ENCODE results near the gene NBL1.
A peak's percentile ranks its signal among the peaks of the same experiment; 100 is the strongest.

Gene NBL1

DNA sequence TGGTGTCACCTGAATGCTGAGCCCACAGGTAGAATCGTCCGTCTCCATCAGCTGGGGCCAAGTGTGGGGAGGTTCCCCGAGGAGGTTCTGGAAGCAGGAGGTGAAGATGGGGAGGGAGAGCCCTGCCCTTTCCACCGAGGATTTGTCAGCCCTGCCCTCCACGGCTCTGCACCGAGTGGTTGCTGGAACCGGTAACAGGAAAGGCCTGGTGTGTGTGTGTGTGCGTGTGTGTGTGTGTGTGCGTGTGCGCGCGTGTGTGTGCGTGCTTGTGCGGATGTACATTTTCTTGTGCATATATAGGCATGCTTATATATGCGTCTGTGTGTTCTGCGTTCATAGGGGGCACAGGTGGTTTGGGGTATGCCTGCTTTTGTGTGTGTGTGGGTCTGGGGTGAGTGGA lies 3.5 kb downstream of the NBL1 start:
- DNase-seq: no peak

DNA sequence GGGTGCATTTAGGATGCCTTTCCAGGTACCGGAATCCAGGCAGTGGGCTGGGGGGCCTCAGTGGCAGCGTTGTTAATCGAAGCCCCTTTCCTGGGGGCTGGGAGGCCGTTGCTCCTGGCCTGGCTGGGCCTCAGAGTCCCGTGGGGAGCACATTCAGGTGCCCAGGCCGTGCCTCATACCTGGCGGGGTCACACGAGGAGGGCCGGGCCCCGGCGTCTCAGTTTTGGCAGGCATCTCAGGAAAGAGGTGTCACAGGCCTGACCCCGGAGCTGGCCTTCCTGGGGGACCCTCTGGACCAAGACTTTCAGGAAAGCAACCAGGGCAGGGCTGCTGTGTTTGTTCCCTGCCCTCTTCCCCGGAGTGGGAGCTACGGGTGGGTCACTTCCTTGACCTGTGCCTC lies 4.1 kb downstream of the NBL1 start:
- DNase-seq: no peak

- no peak for DNase-seq
These were observed 4.6 kb downstream of the NBL1 start for GRCh38 chr1:19648689-19649088.

DNA sequence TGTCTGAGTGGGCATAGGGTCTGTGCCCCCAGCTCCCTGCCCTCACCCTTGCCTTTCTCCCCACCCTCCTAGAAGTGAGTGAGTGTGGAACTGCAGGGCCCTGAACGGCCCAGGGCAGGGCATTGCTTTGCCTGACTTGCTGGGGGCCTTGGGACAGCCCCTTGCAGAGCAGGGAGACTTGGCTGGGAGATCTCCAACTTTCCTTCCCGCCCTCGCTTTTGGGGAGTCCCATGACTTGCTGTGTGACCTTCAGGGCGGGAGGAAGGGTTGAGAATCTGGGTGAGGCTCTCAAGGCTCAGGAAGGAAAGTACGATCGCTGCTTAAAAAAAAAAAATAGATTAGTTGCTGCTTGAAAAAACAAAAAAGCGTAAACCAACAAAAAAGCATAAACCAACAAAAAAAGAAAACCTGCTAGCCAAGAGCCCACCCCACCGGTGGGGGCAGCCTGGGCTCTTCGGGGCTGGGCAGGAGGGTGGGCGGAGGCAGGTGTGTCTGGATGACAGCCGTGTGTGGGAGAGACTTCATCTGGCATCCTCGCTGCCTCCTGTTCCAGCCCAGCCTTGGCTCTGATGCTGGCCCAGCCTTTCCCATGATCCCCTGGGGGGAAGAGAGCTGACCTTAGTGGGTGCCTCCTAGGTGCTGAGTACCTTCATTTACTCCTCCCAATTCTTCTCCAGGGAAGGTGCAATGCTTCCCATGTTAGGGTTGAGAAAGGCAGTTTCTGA lies 6.5 kb downstream of the NBL1 start:
- no peak for DNase-seq

- peak; percentile 33 for DNase-seq
These were observed 7.1 kb downstream of the NBL1 start for GRCh38 chr1:19651141-19651737.

GRCh38 chr1:19654386-19654785 lies 10.3 kb downstream of the NBL1 start:
- no peak for DNase-seq

DNA sequence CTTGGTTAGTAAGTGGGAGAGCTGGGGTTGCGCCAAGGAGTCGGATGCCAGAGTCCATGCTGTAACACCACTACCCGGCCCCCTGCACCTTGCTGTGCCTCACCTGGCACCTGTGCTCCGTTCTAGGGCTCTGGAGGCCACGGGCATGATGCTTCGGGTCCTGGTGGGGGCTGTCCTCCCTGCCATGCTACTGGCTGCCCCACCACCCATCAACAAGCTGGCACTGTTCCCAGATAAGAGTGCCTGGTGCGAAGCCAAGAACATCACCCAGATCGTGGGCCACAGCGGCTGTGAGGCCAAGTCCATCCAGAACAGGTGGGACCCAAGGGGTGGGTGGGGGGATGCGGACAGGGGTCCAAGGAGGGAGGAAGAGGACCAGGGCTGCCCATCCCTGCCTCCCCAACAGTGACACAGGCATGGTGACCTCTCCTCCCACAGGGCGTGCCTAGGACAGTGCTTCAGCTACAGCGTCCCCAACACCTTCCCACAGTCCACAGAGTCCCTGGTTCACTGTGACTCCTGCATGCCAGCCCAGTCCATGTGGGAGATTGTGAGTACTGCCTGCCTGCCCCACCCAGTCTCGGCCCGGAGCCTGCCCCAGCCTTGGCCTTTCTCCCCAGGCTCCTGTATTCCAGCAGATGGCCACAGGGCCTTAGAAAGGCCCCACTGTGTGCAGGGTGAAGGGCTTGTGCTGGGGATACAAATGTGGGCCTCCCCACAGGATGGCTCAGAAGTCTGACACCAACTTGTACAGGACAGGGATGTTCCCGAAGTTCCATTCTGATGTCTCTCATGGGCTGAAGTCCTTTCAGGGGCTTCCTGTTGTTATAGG lies 11.0 kb downstream of the NBL1 start:
- no peak for DNase-seq

GRCh38 chr1:19655718-19656080 lies 11.6 kb downstream of the NBL1 start:
- no peak for DNase-seq

- DNase-seq: no peak
These were observed 12.1 kb downstream of the NBL1 start for GRCh38 chr1:19656134-19656779.

- DNase-seq: no peak
These were observed 12.8 kb downstream of the NBL1 start for GRCh38 chr1:19656780-19657466.

DNA sequence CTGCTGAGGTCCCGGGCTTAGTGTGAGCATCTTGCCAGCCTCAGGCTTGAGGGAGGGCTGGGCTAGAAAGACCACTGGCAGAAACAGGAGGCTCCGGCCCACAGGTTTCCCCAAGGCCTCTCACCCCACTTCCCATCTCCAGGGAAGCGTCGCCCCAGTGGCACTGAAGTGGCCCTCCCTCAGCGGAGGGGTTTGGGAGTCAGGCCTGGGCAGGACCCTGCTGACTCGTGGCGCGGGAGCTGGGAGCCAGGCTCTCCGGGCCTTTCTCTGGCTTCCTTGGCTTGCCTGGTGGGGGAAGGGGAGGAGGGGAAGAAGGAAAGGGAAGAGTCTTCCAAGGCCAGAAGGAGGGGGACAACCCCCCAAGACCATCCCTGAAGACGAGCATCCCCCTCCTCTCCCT lies 13.4 kb downstream of the NBL1 start:
- DNase-seq: no peak

DNA sequence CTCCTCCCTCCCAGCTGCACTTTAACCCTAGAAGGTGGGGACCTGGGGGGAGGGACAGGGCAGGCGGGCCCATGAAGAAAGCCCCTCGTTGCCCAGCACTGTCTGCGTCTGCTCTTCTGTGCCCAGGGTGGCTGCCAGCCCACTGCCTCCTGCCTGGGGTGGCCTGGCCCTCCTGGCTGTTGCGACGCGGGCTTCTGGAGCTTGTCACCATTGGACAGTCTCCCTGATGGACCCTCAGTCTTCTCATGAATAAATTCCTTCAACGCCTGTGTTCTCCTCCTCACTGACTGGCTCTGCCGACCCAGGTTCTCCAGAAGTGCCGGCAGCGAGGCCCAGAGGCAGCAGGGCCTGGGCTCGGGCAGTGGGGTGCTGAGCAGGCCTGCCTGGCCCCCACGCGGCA lies 14.1 kb downstream of the NBL1 start:
- no peak for DNase-seq

- DNase-seq: no peak
These were observed 17.7 kb downstream of the NBL1 start for GRCh38 chr1:19661721-19662228.

DNA sequence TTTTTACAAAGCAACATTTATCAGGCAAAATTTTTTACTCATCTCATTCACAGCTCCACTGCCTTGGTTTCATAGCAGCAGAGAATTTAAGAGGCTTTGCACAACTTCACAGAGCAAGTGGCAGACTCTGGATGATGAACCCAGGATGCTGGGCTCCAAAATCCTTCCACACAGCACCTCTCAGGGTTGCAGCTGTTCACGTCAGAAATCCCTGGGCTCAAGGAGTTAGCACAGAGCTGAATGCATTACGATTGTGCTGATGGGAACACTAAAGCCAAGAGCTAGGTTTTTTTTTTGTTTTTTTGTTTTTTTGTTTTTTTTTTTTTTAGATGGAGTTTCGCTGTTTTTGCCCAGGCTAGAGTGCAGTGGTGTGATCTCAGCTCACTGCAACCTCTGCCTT lies 18.2 kb downstream of the NBL1 start:
- DNase-seq: no peak

DNA sequence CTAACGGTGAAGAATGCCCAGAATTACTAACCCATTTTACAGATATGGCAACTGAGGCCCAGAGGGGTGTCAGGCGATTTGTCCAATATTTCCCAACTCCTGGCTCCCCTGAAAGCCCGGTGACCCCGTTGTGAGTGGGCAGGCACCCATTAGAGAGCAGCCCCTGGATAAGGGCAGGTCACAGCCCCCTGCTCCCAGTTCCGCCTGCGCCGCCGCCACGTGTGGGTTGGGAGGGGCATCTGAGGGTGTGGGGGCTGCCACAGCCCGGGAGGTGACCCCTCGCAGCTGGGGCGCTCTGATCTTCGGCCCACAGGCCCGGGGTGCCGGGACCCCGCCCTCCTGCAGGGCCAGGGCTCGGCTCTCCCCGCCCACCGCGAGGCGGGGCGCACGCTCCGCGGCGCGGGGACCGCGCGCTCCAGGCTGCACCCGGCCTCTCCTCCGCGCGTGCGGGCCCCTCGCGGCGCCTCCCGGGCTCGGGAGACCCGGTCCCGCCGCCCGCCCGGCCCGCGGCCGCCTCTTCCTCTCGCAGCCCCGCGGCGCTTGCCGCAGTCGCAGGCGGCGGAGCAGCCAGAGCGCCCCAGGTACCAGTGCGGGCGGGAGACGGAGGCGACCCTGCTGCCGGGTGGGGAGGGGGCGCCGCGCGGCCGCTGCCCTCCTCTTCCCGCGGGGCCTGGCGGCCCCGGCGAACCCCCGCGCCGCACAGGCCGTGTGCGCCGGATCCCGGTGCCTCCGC lies 20.5 kb downstream of the NBL1 start, which contains the start of gene HTR6:
Gene HTR6, plus strand, starts transcription at position 423 of the 733 bp plus-strand sequence. CDS start 879 bp downstream, outside the sequence.
- DNase-seq: peak; percentile 19

DNA sequence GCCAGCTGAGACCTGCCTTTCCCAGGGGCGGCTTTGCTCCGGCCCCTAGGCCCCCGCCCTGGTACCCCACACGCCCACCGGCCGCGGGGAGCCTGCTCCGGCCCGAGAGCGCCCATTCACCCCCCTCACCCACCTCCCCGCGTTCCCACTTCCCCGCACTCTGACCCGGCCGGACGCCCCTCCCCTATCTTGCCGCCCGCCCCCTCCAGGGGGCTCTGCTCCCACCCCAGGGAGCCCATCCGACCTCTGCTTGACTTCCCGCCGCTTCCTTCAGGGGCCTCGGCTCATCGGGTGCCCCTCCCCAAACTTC lies 21.0 kb downstream of the NBL1 start:
- DNase-seq: no peak

DNA sequence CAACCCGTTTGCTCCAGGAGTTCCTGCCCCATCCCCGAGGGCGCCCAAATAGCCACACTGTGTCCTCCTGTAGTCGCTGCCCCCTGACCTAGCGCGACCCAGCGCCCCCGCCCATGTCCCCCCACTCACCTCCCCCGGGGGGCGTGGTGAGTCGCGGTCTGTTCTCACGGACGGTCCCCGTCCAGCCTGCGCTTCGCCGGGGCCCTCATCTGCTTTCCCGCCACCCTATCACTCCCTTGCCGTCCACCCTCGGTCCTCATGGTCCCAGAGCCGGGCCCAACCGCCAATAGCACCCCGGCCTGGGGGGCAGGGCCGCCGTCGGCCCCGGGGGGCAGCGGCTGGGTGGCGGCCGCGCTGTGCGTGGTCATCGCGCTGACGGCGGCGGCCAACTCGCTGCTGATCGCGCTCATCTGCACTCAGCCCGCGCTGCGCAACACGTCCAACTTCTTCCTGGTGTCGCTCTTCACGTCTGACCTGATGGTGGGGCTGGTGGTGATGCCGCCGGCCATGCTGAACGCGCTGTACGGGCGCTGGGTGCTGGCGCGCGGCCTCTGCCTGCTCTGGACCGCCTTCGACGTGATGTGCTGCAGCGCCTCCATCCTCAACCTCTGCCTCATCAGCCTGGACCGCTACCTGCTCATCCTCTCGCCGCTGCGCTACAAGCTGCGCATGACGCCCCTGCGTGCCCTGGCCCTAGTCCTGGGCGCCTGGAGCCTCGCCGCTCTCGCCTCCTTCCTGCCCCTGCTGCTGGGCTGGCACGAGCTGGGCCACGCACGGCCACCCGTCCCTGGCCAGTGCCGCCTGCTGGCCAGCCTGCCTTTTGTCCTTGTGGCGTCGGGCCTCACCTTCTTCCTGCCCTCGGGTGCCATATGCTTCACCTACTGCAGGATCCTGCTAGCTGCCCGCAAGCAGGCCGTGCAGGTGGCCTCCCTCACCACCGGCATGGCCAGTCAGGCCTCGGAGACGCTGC lies 21.7 kb downstream of the NBL1 start:
- no peak for DNase-seq

DNA sequence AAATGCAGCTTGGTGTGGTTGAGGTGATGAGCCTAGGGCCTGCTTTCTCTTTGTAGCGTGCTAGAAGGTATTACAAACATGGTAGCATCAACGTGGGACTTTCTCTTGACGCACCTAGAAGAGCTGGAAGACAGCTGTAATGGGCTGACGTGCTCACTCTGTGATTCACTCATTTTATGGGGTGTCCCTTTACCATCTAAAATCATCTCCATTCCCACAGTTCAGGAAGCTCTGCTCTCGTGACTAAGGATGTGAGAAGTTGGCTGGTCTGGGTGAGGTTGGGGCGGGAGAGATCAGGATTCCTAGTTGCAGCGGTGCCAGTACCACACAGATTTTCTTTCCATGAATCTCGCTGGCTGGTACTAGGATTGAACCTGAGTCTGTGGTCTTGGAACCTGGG lies 24.8 kb downstream of the NBL1 start:
- DNase-seq: no peak

DNA sequence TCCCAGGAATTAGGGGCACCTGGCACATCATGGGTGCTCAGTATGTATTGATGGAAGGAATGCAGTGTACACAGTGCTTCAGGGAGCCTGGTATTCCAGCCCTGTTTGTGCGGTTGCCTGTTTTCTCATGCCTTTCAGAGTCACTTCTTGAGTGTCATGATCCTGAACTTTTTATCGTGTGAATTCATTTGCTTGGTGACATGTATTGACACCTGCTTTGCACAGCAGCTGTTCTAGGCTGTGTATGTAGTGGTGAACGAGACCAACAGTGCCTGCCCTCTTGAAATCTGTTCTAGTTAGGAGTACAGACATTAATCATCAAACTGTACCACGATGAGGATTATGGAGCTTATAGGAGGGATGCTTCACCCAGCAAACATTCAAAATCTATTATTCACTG lies 26.7 kb downstream of the NBL1 start:
- no peak for DNase-seq

GRCh38 chr1:19672237-19672636 lies 28.1 kb downstream of the NBL1 start:
- no peak for DNase-seq

DNA sequence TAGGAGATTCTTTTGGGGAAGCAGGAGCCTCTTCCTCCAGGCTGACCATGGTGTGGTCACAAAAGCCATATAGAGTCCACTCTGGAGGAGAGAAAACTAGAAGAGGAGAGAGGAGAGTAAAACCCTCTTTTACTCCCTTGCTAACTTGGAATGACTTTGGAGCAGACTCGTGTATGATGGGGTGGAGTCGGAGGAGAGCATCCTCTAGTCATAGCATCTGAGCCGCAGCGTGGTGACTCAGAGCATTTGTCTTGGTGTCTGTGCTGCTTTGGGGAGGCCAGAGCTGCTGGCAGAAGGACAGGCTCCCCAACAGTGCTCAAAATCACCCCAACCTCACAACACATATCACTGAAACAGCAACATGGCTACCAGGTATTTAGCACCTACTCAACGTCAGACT lies 31.7 kb downstream of the NBL1 start:
- no peak for DNase-seq
